ENCODE measurements around the gene LPAR2. TPM values are rescaled to one million over a fixed set of nuclear protein-coding genes. Genes with fewer than 3 reads are reported as not detected.

LPAR2 gene
- total RNA-seq, 2 experiments from 2014 or later, result 21.6 to 33.2 TPM

- peaks cover 35% of the 10 kb centered on the region for H3K36me3 Mint-ChIP-seq (ENCODE audit: low read depth)
- peaks cover 27% of the 10 kb centered on the region for H3K4me1 Mint-ChIP-seq
- H3K9me3 Mint-ChIP-seq (ENCODE audit: low read depth), result no peaks in the 10 kb centered on the region
- intact Hi-C loops (cut with DNase I, micrococcal nuclease), result no loop called here
- POLR2A ChIA-PET, result interaction anchor here (1.2 kb wide), 1 partner anchor 28 kb away, joined by 3 read pairs; no protein-coding TSS in a partner anchor
- DNase-seq (no peak), ATAC-seq (no peak)
- CTCF ChIA-PET, result no interaction called here
- H3K4me3 Mint-ChIP-seq, result no peak overlapping the region
- no peaks in the 10 kb centered on the region for H3K27me3 Mint-ChIP-seq
- no peak overlapping the region for H3K27ac Mint-ChIP-seq
Observed at GRCh38 chr19:19630062-19630414, 2.0 kb upstream of the LPAR2 start.

GRCh38 chr19:19628501-19629134, 598 bp upstream of the LPAR2 start:
- CTCF ChIA-PET, result interaction anchor here (0.6 to 0.9 kb wide), 4 partner anchors 33 to 319 kb away, joined by 3 to 4 read pairs (median 3); no protein-coding TSS in a partner anchor
- peaks cover 23% of the 10 kb centered on the region for H3K36me3 Mint-ChIP-seq (ENCODE audit: low read depth)
- peak; percentile 77 for DNase-seq

DNA sequence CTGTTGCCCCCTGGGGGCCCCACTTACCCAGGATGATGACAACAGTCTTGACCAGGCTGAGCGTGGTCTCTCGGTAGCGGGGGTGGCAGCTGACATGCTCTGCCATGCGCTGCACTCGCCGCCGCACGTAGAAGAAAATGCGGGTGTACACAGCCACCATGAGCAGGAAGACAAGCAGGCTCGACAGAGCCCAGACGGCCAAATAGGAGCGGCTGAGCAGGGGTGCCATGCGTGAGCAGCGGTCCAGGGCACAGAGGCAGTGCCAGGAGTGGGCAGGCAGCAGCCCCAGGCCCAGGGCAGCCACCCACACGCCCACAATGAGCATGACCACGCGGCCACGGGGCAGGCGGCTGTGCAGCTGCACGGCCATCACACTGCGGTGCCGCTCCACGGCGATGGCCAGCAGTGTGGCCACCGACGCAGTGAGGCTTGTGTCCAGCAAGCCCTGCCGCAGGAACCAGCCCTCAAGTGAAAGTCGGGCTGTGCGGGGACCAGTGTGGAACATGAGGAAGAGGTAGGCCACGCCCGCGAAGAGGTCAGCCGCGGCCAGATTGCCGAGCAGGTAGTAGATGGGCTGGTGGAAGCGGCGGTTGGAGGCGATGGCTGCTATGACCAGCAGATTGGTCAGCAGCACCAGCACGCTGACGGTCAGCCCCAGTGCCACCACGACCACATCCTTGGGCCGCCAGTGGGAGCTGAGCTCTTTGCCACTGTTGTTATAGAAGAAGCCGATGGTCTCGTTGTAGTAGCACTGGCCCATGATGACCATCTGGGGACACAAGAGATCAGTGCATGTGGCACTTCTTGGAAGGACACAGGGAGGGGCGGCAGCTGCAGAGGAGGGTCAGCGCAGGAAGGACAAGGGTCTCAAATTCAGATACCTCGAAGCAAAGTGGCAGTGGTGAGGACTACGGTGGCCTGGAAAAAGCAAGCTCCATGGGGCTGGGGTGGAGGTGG, 1.2 kb downstream of the LPAR2 start:
- POLR2A ChIA-PET, result interaction anchor here (0.7 kb wide), 1 partner anchor 221 kb away, joined by 3 read pairs; the partner anchor contains the start of gene GATAD2A
- DNase-seq, result no peak
- H3K27me3 Mint-ChIP-seq, result no peaks in the 10 kb centered on the region
- peaks cover 9% of the 10 kb centered on the region for H3K36me3 Mint-ChIP-seq (ENCODE audit: low read depth)
- peaks cover 23% of the 10 kb centered on the region for H3K4me1 Mint-ChIP-seq
- H3K27ac Mint-ChIP-seq, result peak overlapping the region; percentile 79
- peak overlapping the region; percentile 80 for H3K4me3 Mint-ChIP-seq
- intact Hi-C loops (cut with DNase I, micrococcal nuclease), result loop anchor here in 1 of 2 experiments (5.0 kb wide), 1 partner anchor 34 kb away; no protein-coding TSS in a partner anchor
- CTCF ChIA-PET, result interaction anchor here (0.7 to 1.0 kb wide), 2 partner anchors 95 to 226 kb away, joined by 3 read pairs; no protein-coding TSS in a partner anchor
- H3K9me3 Mint-ChIP-seq (ENCODE audit: low read depth), result no peaks in the 10 kb centered on the region
- ATAC-seq, result no peak

More at GRCh38 chr19:19628501-19629134, 598 bp upstream of the LPAR2 start:
- no peaks in the 10 kb centered on the region for H3K27me3 Mint-ChIP-seq
- POLR2A ChIA-PET, result no interaction called here
- H3K4me1 Mint-ChIP-seq, result peaks cover 23% of the 10 kb centered on the region
- intact Hi-C loops (cut with DNase I, micrococcal nuclease), result loop anchor here (1.0 to 5.0 kb wide), 4 partner anchors 15 to 37 kb away; partner anchors contain the start of gene GMIP (in 1 of the 2)
- H3K9me3 Mint-ChIP-seq (ENCODE audit: low read depth), result no peaks in the 10 kb centered on the region
- H3K4me3 Mint-ChIP-seq, result peak overlapping the region; percentile 63
- ATAC-seq, result peak; percentile 52
- peak overlapping the region; percentile 76 for H3K27ac Mint-ChIP-seq

DNA sequence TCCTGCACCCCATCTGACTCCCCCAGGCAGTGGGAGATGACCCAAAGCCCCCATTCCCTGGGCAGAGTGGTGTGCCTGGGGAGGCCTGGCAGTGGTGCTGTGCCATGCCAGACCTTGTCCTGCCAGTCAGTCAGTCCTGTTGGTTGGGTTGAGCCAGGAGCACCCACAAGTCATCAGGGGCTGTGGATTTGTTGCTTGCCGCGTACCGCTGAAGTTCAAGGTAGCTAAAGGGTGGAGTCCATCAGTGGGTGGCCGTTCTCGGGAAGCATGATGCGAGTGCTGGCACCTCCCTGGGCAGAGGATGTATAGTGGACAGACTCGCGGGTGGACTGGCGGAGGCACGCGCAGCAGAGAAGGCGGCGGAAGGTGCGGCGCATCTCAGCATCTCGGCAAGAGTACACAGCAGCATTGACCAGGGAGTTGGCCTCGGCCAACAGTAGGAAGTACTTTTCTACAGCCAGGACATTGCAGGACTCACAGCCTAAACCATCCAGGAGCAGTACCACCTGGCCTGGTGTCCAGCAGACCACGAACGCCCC, 3.9 kb downstream of the LPAR2 start:
- no peaks in the 10 kb centered on the region for H3K9me3 Mint-ChIP-seq (ENCODE audit: low read depth)
- no peak overlapping the region for H3K4me3 Mint-ChIP-seq
- ATAC-seq, result no peak
- POLR2A ChIA-PET, result interaction anchor here (0.6 kb wide), 1 partner anchor 12 kb away, joined by 3 read pairs; no protein-coding TSS in a partner anchor
- no peaks in the 10 kb centered on the region for H3K27me3 Mint-ChIP-seq
- peaks cover 28% of the 10 kb centered on the region for H3K4me1 Mint-ChIP-seq
- intact Hi-C loops (cut with DNase I, micrococcal nuclease), result no loop called here
- DNase-seq, result no peak
- CTCF ChIA-PET, result interaction anchor here (0.6 kb wide), 2 partner anchors 26 to 70 kb away, joined by 3 read pairs; no protein-coding TSS in a partner anchor
- peaks cover 7% of the 10 kb centered on the region for H3K36me3 Mint-ChIP-seq (ENCODE audit: low read depth)
- no peak overlapping the region for H3K27ac Mint-ChIP-seq

DNA sequence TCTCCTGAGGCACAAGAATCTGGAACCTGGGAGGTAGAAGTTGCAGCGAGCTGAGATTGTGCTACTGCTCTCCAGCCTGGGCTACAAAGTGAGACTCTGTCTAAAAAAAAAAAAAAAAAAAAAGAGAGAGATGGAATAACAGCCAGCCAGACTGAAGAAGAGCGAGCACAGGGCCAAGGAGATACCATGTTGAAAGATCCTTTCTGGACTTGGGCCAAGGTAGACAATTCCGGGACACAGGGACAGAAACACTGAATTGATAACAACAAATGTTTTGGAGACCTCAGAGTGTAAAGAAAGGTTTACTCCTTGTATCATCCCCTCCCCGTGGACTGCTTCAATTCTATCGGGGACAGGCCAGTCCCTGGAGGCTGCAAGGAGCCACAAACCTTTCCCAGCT, 4.6 kb downstream of the LPAR2 start:
- Mint-ChIP-seq H3K27me3 (no peaks in the 10 kb centered on the region), H3K4me3 (no peak overlapping the region), H3K27ac (no peak overlapping the region), H3K36me3 (ENCODE audit: low read depth) (peaks cover 5% of the 10 kb centered on the region), H3K4me1 (peaks cover 27% of the 10 kb centered on the region), H3K9me3 (ENCODE audit: low read depth) (no peaks in the 10 kb centered on the region)
- intact Hi-C loops (cut with DNase I, micrococcal nuclease), result no loop called here
- CTCF ChIA-PET, result interaction anchor here (1.1 to 1.3 kb wide), 2 partner anchors 8 to 21 kb away, joined by 3 to 6 read pairs; no protein-coding TSS in a partner anchor
- POLR2A ChIA-PET, result no interaction called here
- ATAC-seq (no peak), DNase-seq (no peak)

GRCh38 chr19:19619849-19620210, 8.2 kb downstream of the LPAR2 start:
- Mint-ChIP-seq H3K9me3 (ENCODE audit: low read depth) (no peaks in the 10 kb centered on the region), H3K4me3 (no peak overlapping the region), H3K27ac (no peak overlapping the region), H3K27me3 (no peaks in the 10 kb centered on the region), H3K36me3 (ENCODE audit: low read depth) (no peaks in the 10 kb centered on the region), H3K4me1 (peaks cover 38% of the 10 kb centered on the region)
- no peak for DNase-seq
- CTCF ChIA-PET, result interaction anchor here (0.6 to 1.5 kb wide), 4 partner anchors 12 to 215 kb away, joined by 3 read pairs; partner anchors contain the start of gene GATAD2A
- intact Hi-C loops (cut with DNase I, micrococcal nuclease), result loop anchor here (2.0 kb wide), 2 partner anchors 21 to 79 kb away; no protein-coding TSS in a partner anchor
- POLR2A ChIA-PET, result no interaction called here
- no peak for ATAC-seq

DNA sequence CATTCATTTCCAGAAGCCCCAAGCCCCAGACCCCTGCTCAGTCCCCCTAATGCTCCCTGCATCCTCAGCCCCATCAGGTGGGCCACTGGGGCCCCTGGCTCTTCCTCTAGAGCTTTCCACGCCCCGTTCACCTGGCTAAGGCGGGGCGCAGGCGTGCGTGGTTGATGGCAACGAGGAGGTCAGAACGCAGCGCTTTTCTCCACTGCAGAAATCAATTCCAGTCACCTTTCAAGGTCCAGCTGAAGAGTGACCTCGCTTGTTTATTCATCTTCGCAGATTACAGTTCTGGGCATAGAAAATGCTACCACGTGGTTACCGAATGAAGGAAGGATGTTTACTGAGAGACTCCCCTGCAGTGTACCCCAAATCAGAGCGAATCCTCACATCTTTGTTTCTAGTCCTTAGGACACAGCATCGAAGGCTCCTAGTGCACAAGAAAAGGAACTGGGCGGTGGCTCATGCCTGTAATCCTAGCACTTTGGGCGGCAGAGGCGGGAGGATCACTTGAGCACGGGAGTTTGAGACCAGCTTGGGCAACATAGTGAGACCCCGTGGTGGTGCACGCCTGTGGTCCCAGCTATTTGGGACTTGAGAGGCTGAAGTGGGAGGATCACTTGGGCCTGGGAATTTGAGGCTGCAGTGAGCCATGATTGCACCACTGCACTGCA, 8.7 kb downstream of the LPAR2 start:
- ATAC-seq (no peak), DNase-seq (no peak)
- no peaks in the 10 kb centered on the region for H3K9me3 Mint-ChIP-seq (ENCODE audit: low read depth)
- H3K36me3 Mint-ChIP-seq (ENCODE audit: low read depth), result peaks cover 1% of the 10 kb centered on the region
- POLR2A ChIA-PET, result interaction anchor here (0.6 kb wide), 1 partner anchor 11 kb away, joined by 4 read pairs; no protein-coding TSS in a partner anchor
- peak overlapping the region; percentile 56 for H3K27ac Mint-ChIP-seq
- H3K27me3 Mint-ChIP-seq, result no peaks in the 10 kb centered on the region
- CTCF ChIA-PET, result interaction anchor here (0.6 to 1.5 kb wide), 3 partner anchors 14 to 108 kb away, joined by 3 read pairs; no protein-coding TSS in a partner anchor
- peak overlapping the region; percentile 91 for H3K4me3 Mint-ChIP-seq
- intact Hi-C loops (cut with DNase I, micrococcal nuclease), result loop anchor here (2.0 kb wide), 2 partner anchors 21 to 79 kb away; no protein-coding TSS in a partner anchor
- H3K4me1 Mint-ChIP-seq, result peaks cover 41% of the 10 kb centered on the region

GRCh38 chr19:19618219-19619051, 9.6 kb downstream of the LPAR2 start, which contains the start of gene PBX4:
PBX4 (minus strand) TSS chr19:19618687; CDS start chr19:19618629, 58 bp downstream.
- Mint-ChIP-seq H3K4me1 (peaks cover 46% of the 10 kb centered on the region), H3K36me3 (ENCODE audit: low read depth) (peaks cover 5% of the 10 kb centered on the region), H3K4me3 (peak within 1 kb of the TSS; percentile 91), H3K27me3 (no peaks in the 10 kb centered on the region), H3K27ac (peak within 1 kb of the TSS; percentile 90), H3K9me3 (ENCODE audit: low read depth) (no peaks in the 10 kb centered on the region)
- ATAC-seq (peak; percentile 93), DNase-seq (peak; percentile 99)
- ChIA-PET CTCF (interaction anchor here (1.5 kb wide), 1 partner anchor 13 kb away, joined by 3 read pairs; no protein-coding TSS in a partner anchor), POLR2A (interaction anchor here (0.6 kb wide), 1 partner anchor 11 kb away, joined by 4 read pairs; no protein-coding TSS in a partner anchor)
- intact Hi-C loops (cut with DNase I, micrococcal nuclease), result loop anchor here (1.0 to 2.0 kb wide), 8 partner anchors 20 to 213 kb away; partner anchors contain the start of genes GMIP (in 2 of the 2), ATP13A1 (in 1 of the 2) and GATAD2A (in 1 of the 2)

GRCh38 chr19:19615086-19615485, 12.9 kb downstream of the LPAR2 start:
- CTCF ChIA-PET, result interaction anchor here (2.0 to 2.4 kb wide), 2 partner anchors 10 to 13 kb away, joined by 6 to 7 read pairs; no protein-coding TSS in a partner anchor
- POLR2A ChIA-PET, result interaction anchor here (0.6 to 1.0 kb wide), 3 partner anchors 9 to 936 kb away, joined by 3 to 8 read pairs (median 3); no protein-coding TSS in a partner anchor
- Mint-ChIP-seq H3K36me3 (ENCODE audit: low read depth) (peaks cover 11% of the 10 kb centered on the region), H3K27ac (peak overlapping the region; percentile 87), H3K9me3 (ENCODE audit: low read depth) (no peaks in the 10 kb centered on the region), H3K4me3 (peak overlapping the region; percentile 22), H3K4me1 (peaks cover 59% of the 10 kb centered on the region), H3K27me3 (no peaks in the 10 kb centered on the region)
- ATAC-seq (peak; percentile 56), DNase-seq (peak; percentile 70)
- intact Hi-C loops (cut with DNase I, micrococcal nuclease), result no loop called here

Data from activated CD4-positive, alpha-beta T cell treated with anti-CD3 and anti-CD28 coated beads for 36 hours (primary cell).